CD8-positive, alpha-beta memory T cell (primary cell): ENCODE measurements around the gene C21orf58. TPM values are rescaled to one million over a fixed set of nuclear protein-coding genes. Genes with fewer than 3 reads are reported as not detected.

Source experiments
- CTCF ChIA-PET: fragments of 350-600 bp; sonication (Branson Sonifier 250); formaldehyde crosslinking; loops from one replicate; lab custom pipeline; 2021; ENCODE audit warnings: antibody characterized with exemption; lab: Charles Lee
- POLR2A ChIA-PET: fragments of 350-600 bp; sonication (Branson Sonifier 250); formaldehyde crosslinking; loops from one replicate; lab custom pipeline; 2021; ENCODE audit warnings: antibody characterized with exemption; lab: Charles Lee
- DNase-seq, 5 donors: peaks; one replicate each; pipeline versions ENCODE4 v3.0.0 to v3.0.0-alpha.2; 2020 to 2022; ENCODE audit warnings: mixed read lengths in 1 of 5
- H3K27ac ChIP-seq: one replicate; pipeline ENCODE4 v1.7.0; 2013; ENCODE audit warnings: low read depth, mild to moderate bottlenecking, low read length, moderate library complexity
- H3K27me3 ChIP-seq: 2 replicates; pipeline ENCODE4 v1.7.0; 2013; ENCODE audit warnings: low read length, mild to moderate bottlenecking; ENCODE audit not compliant: insufficient read depth, poor library complexity, severe bottlenecking
- H3K36me3 ChIP-seq: 2 replicates; pipeline ENCODE4 v1.7.0; 2013; ENCODE audit warnings: mild to moderate bottlenecking, low read length, moderate library complexity; ENCODE audit not compliant: insufficient read depth
- H3K4me1 ChIP-seq: 2 replicates; pipeline ENCODE4 v1.7.0; 2013; ENCODE audit warnings: mild to moderate bottlenecking, low read length, moderate library complexity; ENCODE audit not compliant: insufficient read depth
- H3K4me3 ChIP-seq: 2 replicates; pipeline ENCODE4 v1.7.0; 2013; ENCODE audit warnings: mild to moderate bottlenecking, low read length
- H3K9me3 ChIP-seq: 2 replicates; pipeline ENCODE4 v1.7.0; 2013; ENCODE audit warnings: mild to moderate bottlenecking, low read length
- H3K27ac Mint-ChIP-seq, 8 donors: one replicate each; pipeline ENCODE4 v1.8.0; 2020 to 2021; ENCODE audit warnings: mixed read lengths in 8 of 8, mild to moderate bottlenecking in 6 of 8, inconsistent platforms in 3 of 8, moderate library complexity in 3 of 8
- H3K27me3 Mint-ChIP-seq, 2 donors: one replicate each; pipeline ENCODE4 v1.8.0; 2020 to 2021; ENCODE audit warnings: mixed read lengths in 2 of 2, mild to moderate bottlenecking in 1 of 2, moderate library complexity in 1 of 2
- H3K36me3 Mint-ChIP-seq, 3 donors: one replicate each; pipeline ENCODE4 v1.8.0; 2020 to 2021; ENCODE audit warnings: mixed read lengths in 3 of 3, inconsistent platforms in 1 of 3, mild to moderate bottlenecking in 1 of 3
- H3K4me1 Mint-ChIP-seq, 3 donors: one replicate each; pipeline ENCODE4 v1.8.0; 2020 to 2021; ENCODE audit warnings: mixed read lengths in 3 of 3, inconsistent platforms in 1 of 3, mild to moderate bottlenecking in 1 of 3
- H3K4me3 Mint-ChIP-seq, 7 donors: one replicate each; pipeline ENCODE4 v1.8.0; 2020 to 2021; ENCODE audit warnings: mixed read lengths in 7 of 7, mild to moderate bottlenecking in 6 of 7, moderate library complexity in 4 of 7, inconsistent platforms in 2 of 7
- H3K9me3 Mint-ChIP-seq, 5 donors: one replicate each; pipeline ENCODE4 v1.8.0; 2020 to 2022; ENCODE audit warnings: mixed read lengths in 5 of 5, mild to moderate bottlenecking in 3 of 5, moderate library complexity in 2 of 5, inconsistent platforms in 1 of 5
- polyA plus RNA-seq: library from polyadenylated mRNA; unstranded; fragments of 300-500 nt; fragmentation: Illumina TruSeq; gene quantifications from one replicate; pipeline ENCODE4 v1.2.3, GENCODE V29; 2021
- total RNA-seq, 2 experiments: library from RNA; stranded (reverse); gene quantifications; one replicate each; pipeline ENCODE4 v1.2.3, GENCODE V29; 2021

The C21orf58 gene
- total and polyA plus RNA-seq, 3 experiments from 2014 or later: 0.62 to 14.5 (median 13.4) TPM

- Histone ChIP-seq H3K4me1 (peaks cover 40% of the 10 kb centered on the region), H3K36me3 (peaks cover 17% of the 10 kb centered on the region), H3K9me3 (no peaks in the 10 kb centered on the region), H3K27me3 (no peaks in the 10 kb centered on the region), H3K27ac (peak within 1 kb of the TSS; percentile 70), H3K4me3 (peak within 1 kb of the TSS; percentile 69)
- peaks cover 39 to 66% (median 57%) of the 10 kb centered on the region in 3 donors for H3K4me1 Mint-ChIP-seq
- H3K36me3 Mint-ChIP-seq: peaks cover 5 to 37% (median 7%) of the 10 kb centered on the region in 3 donors
- DNase-seq: peak; percentile 75 to 87 (median 81)
- no peaks in the 10 kb centered on the region for H3K9me3 Mint-ChIP-seq
- no peaks in the 10 kb centered on the region for H3K27me3 Mint-ChIP-seq
- H3K4me3 Mint-ChIP-seq: peak within 1 kb of the TSS; percentile 85 to 99 (median 97)
- CTCF ChIA-PET: interaction anchor here (1.0 to 2.7 kb wide), 3 partner anchors 40 to 312 kb away, joined by 3 to 12 read pairs (median 3); a partner anchor contains a TSS
- POLR2A ChIA-PET: interaction anchor here (0.5 to 0.9 kb wide), 4 partner anchors 13 to 312 kb away, joined by 3 to 8 read pairs (median 3); no protein-coding TSS in a partner anchor
- H3K27ac Mint-ChIP-seq: peak within 1 kb of the TSS; percentile 74 to 99 (median 98)
Observed at GRCh38 chr21:46285761-46286647, 37.7 kb downstream of the C21orf58 start, which contains the start of gene YBEY. Gene YBEY (plus strand): TSS chr21:46286342. CDS start chr21:46286914, 572 bp downstream.

GRCh38 chr21:46285206-46285661, 38.4 kb downstream of the C21orf58 start, which contains the start of gene MCM3AP:
Gene MCM3AP (minus strand): TSS chr21:46285611. CDS start chr21:46285286, 325 bp downstream.
- peaks cover 42% of the 10 kb centered on the region for H3K4me1 ChIP-seq

GRCh38 chr21:46284733-46285132, 38.9 kb downstream of the C21orf58 start:
- Histone ChIP-seq H3K9me3 (no peaks in the 10 kb centered on the region), H3K4me3 (peak overlapping the region; percentile 69), H3K4me1 (peaks cover 42% of the 10 kb centered on the region), H3K36me3 (peaks cover 27% of the 10 kb centered on the region), H3K27ac (no peak overlapping the region), H3K27me3 (no peaks in the 10 kb centered on the region)
- peaks cover 38 to 77% (median 59%) of the 10 kb centered on the region in 3 donors for H3K4me1 Mint-ChIP-seq
- H3K27me3 Mint-ChIP-seq: no peaks in the 10 kb centered on the region
- peak overlapping the region; percentile 85 to 99 (median 90) for H3K4me3 Mint-ChIP-seq
- ChIA-PET POLR2A (interaction anchor here (0.9 kb wide), 1 partner anchor 14 kb away, joined by 3 read pairs; no protein-coding TSS in a partner anchor), CTCF (interaction anchor here (2.7 kb wide), 1 partner anchor 141 kb away, joined by 12 read pairs; no protein-coding TSS in a partner anchor)
- peaks cover 4 to 49% (median 7%) of the 10 kb centered on the region in 3 donors for H3K36me3 Mint-ChIP-seq
- no peaks in the 10 kb centered on the region for H3K9me3 Mint-ChIP-seq
- DNase-seq: no peak
- H3K27ac Mint-ChIP-seq: peak overlapping the region in 5 of 8 donors; percentile 50 to 89 (median 84)

More at GRCh38 chr21:46285206-46285661, 38.4 kb downstream of the C21orf58 start, which contains the start of gene MCM3AP:
- peak within 1 kb of the TSS; percentile 74 to 99 (median 98) for H3K27ac Mint-ChIP-seq
- Histone ChIP-seq H3K4me3 (peak within 1 kb of the TSS; percentile 69), H3K9me3 (no peaks in the 10 kb centered on the region), H3K27ac (peak within 1 kb of the TSS; percentile 70), H3K36me3 (peaks cover 22% of the 10 kb centered on the region), H3K27me3 (no peaks in the 10 kb centered on the region)
- ChIA-PET CTCF (interaction anchor here (1.0 to 2.7 kb wide), 3 partner anchors 41 to 312 kb away, joined by 3 to 12 read pairs (median 3); a partner anchor contains a TSS), POLR2A (interaction anchor here (0.5 to 0.9 kb wide), 2 partner anchors 13 to 312 kb away, joined by 3 to 8 read pairs; no protein-coding TSS in a partner anchor)
- H3K9me3 Mint-ChIP-seq: no peaks in the 10 kb centered on the region
- H3K27me3 Mint-ChIP-seq: no peaks in the 10 kb centered on the region
- no peak for DNase-seq
- H3K36me3 Mint-ChIP-seq: peaks cover 5 to 44% (median 7%) of the 10 kb centered on the region in 3 donors
- peaks cover 40 to 74% (median 58%) of the 10 kb centered on the region in 3 donors for H3K4me1 Mint-ChIP-seq
- H3K4me3 Mint-ChIP-seq: peak within 1 kb of the TSS; percentile 85 to 99 (median 97)

- H3K4me1 Mint-ChIP-seq: peaks cover 41 to 78% (median 57%) of the 10 kb centered on the region in 3 donors
- H3K9me3 ChIP-seq: no peaks in the 10 kb centered on the region
Observed at GRCh38 chr21:46284077-46284644, 39.5 kb downstream of the C21orf58 start.

GRCh38 chr21:46274797-46275390, 48.8 kb downstream of the C21orf58 start:
- Mint-ChIP-seq H3K27ac (peak overlapping the region in 2 of 8 donors; percentile 43 to 44), H3K36me3 (peaks cover 19 to 83% (median 27%) of the 10 kb centered on the region in 3 donors), H3K4me1 (peaks cover 13 to 16% (median 14%) of the 10 kb centered on the region in 3 donors), H3K27me3 (peaks cover 0 to 2% of the 10 kb centered on the region in 2 donors), H3K9me3 (peaks cover 0 to 2% (median 0%) of the 10 kb centered on the region in 5 donors), H3K4me3 (no peak overlapping the region)
- Histone ChIP-seq H3K27me3 (no peaks in the 10 kb centered on the region), H3K9me3 (no peaks in the 10 kb centered on the region), H3K27ac (no peak overlapping the region), H3K4me3 (no peak overlapping the region), H3K4me1 (no peaks in the 10 kb centered on the region), H3K36me3 (peaks cover 70% of the 10 kb centered on the region)
- POLR2A ChIA-PET: no interaction called here
- CTCF ChIA-PET: interaction anchor here (0.6 to 1.2 kb wide), 2 partner anchors 14 to 16 kb away, joined by 3 to 4 read pairs; no protein-coding TSS in a partner anchor
- DNase-seq: no peak

More at GRCh38 chr21:46284077-46284644, 39.5 kb downstream of the C21orf58 start:
- Histone ChIP-seq H3K4me1 (peaks cover 42% of the 10 kb centered on the region), H3K4me3 (no peak overlapping the region), H3K27me3 (no peaks in the 10 kb centered on the region), H3K36me3 (peaks cover 32% of the 10 kb centered on the region), H3K27ac (no peak overlapping the region)
- Mint-ChIP-seq H3K4me3 (peak overlapping the region; percentile 58 to 95 (median 81)), H3K36me3 (peaks cover 7 to 54% (median 7%) of the 10 kb centered on the region in 3 donors), H3K9me3 (no peaks in the 10 kb centered on the region), H3K27ac (peak overlapping the region in 4 of 8 donors; percentile 17 to 84 (median 62)), H3K27me3 (no peaks in the 10 kb centered on the region)
- POLR2A ChIA-PET: interaction anchor here (0.7 kb wide), 1 partner anchor 1618 kb away, joined by 3 read pairs; no protein-coding TSS in a partner anchor
- CTCF ChIA-PET: interaction anchor here (2.7 kb wide), 1 partner anchor 140 kb away, joined by 12 read pairs; no protein-coding TSS in a partner anchor
- DNase-seq: no peak

- ChIA-PET CTCF (no interaction called here), POLR2A (no interaction called here)
- no peak for DNase-seq
- Histone ChIP-seq H3K27me3 (no peaks in the 10 kb centered on the region), H3K4me3 (no peak overlapping the region), H3K4me1 (no peaks in the 10 kb centered on the region), H3K27ac (no peak overlapping the region), H3K36me3 (peaks cover 64% of the 10 kb centered on the region), H3K9me3 (no peaks in the 10 kb centered on the region)
- H3K4me1 Mint-ChIP-seq: peaks cover 7 to 11% (median 9%) of the 10 kb centered on the region in 3 donors
- peaks cover 19 to 84% (median 23%) of the 10 kb centered on the region in 3 donors for H3K36me3 Mint-ChIP-seq
- H3K27ac Mint-ChIP-seq: no peak overlapping the region
- peaks cover 0 to 2% (median 0%) of the 10 kb centered on the region in 5 donors for H3K9me3 Mint-ChIP-seq
- peak overlapping the region in 1 of 7 donors; percentile 74 for H3K4me3 Mint-ChIP-seq
- peaks cover 0 to 2% of the 10 kb centered on the region in 2 donors for H3K27me3 Mint-ChIP-seq
Observed at GRCh38 chr21:46273341-46273740, 50.3 kb downstream of the C21orf58 start.

GRCh38 chr21:46269466-46269865, 54.2 kb downstream of the C21orf58 start:
- H3K27ac ChIP-seq: no peak overlapping the region
- H3K4me1 ChIP-seq: no peaks in the 10 kb centered on the region
- Mint-ChIP-seq H3K27ac (peak overlapping the region in 1 of 8 donors; percentile 58), H3K27me3 (peaks cover 0 to 2% of the 10 kb centered on the region in 2 donors), H3K36me3 (peaks cover 15 to 88% (median 17%) of the 10 kb centered on the region in 3 donors), H3K4me1 (peaks cover 0 to 5% (median 0%) of the 10 kb centered on the region in 3 donors), H3K9me3 (peaks cover 0 to 2% (median 0%) of the 10 kb centered on the region in 5 donors), H3K4me3 (no peak overlapping the region)
- no peaks in the 10 kb centered on the region for H3K9me3 ChIP-seq
- H3K27me3 ChIP-seq: no peaks in the 10 kb centered on the region
- CTCF ChIA-PET: no interaction called here
- H3K36me3 ChIP-seq: peaks cover 58% of the 10 kb centered on the region
- POLR2A ChIA-PET: no interaction called here
- H3K4me3 ChIP-seq: no peak overlapping the region
- no peak for DNase-seq
